Right atrium auricular region (tissue), 2 donors: Measurements from ENCODE around the gene MCC. TPM values are rescaled to one million over a fixed set of nuclear protein-coding genes. Genes with fewer than 3 reads are reported as not detected.

Source experiments
- DNase-seq: peaks from one replicate; pipeline ENCODE4 v3.0.0-alpha.2; 2019; ENCODE audit warnings: low spot score
- H3K27ac ChIP-seq, 2 donors: fragments of 200-600 bp; sonication (generic); 1 replicate in 1 of 2; 2 replicates in 1 of 2; pipeline ENCODE4 v1.5.1; 2016 to 2019
- H3K27me3 ChIP-seq, 2 donors: fragments of 200-600 bp; sonication (generic); one replicate each; pipeline versions ENCODE4 v1.5.1 to v1.6.0; 2017 to 2019
- H3K36me3 ChIP-seq: fragments of 200-600 bp; sonication (generic); one replicate; pipeline ENCODE4 v1.5.1; 2016
- H3K4me1 ChIP-seq, 2 donors: fragments of 200-600 bp; sonication (generic); one replicate each; pipeline versions ENCODE4 v1.5.1 to v1.6.0; 2017 to 2019
- H3K4me3 ChIP-seq, 2 donors: fragments of 200-600 bp; sonication (generic); 1 replicate in 1 of 2; 2 replicates in 1 of 2; pipeline ENCODE4 v1.5.1; 2017 to 2019; ENCODE audit warnings: mild to moderate bottlenecking in 1 of 2, moderate library complexity in 1 of 2
- H3K9me3 ChIP-seq, 2 donors: fragments of 200-600 bp; sonication (generic); one replicate each; pipeline ENCODE4 v1.5.1; 2019
- total RNA-seq, 2 donors: library from RNA; depleted of rRNA; stranded (reverse); fragments of >200 nt; gene quantifications; one replicate each; pipeline ENCODE4 v1.1.0, GENCODE V29; 2016
- TF ChIP-seq, protein P1 (sequence below), 2 donors: fragments of 200-600 bp; sonication (generic); IDR thresholded peaks; one replicate each; pipeline ENCODE4 v1.5.1; 2019; ENCODE audit warnings: antibody characterized with exemption in 2 of 2

The MCC gene
- total RNA-seq, 2 donors from 2014 or later = 28.8 to 31.7 TPM

DNA sequence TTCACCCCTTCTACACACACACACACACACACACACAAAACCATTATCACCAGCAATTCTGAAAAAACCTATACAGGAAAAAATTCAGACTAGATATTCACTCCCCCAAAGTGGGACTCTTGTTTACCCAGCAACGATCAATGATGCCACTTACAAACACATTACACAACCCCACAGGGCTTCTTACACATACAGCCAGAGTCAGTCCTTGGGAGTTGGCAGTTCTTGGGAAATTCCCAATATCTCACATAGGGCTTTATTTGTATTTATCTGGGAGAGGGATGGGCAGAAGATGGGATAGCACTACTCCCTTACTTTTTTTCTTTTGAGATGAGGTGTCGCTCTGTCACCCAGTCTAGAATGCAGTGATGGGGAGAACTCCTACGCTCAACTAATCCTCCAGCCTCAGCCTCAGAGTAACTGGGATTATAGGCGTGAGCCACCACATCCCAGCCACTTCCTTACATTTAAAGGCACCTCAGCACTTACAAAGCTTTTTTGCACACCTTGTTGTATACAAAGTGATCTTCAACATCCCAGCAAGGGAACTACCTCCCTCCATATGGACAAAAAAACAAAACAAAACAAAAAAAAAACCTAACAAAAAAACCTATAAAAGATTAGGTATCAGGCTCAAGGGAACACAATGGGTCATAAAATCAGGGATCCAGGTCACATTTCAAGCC lies 221.9 kb downstream of the MCC start:
- no peak overlapping the region for H3K27ac ChIP-seq
- no peak overlapping the region for H3K4me3 ChIP-seq
- no peaks in the 10 kb centered on the region for H3K9me3 ChIP-seq
- DNase-seq = no peak
- H3K27me3 ChIP-seq = no peaks in the 10 kb centered on the region
- TF ChIP-seq, protein P1, sequence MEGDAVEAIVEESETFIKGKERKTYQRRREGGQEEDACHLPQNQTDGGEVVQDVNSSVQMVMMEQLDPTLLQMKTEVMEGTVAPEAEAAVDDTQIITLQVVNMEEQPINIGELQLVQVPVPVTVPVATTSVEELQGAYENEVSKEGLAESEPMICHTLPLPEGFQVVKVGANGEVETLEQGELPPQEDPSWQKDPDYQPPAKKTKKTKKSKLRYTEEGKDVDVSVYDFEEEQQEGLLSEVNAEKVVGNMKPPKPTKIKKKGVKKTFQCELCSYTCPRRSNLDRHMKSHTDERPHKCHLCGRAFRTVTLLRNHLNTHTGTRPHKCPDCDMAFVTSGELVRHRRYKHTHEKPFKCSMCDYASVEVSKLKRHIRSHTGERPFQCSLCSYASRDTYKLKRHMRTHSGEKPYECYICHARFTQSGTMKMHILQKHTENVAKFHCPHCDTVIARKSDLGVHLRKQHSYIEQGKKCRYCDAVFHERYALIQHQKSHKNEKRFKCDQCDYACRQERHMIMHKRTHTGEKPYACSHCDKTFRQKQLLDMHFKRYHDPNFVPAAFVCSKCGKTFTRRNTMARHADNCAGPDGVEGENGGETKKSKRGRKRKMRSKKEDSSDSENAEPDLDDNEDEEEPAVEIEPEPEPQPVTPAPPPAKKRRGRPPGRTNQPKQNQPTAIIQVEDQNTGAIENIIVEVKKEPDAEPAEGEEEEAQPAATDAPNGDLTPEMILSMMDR (IDR thresholded peaks at IDR 0.05) = no peak
- H3K4me1 ChIP-seq = peaks cover 0 to 45% of the 10 kb centered on the region in 2 donors
- H3K36me3 ChIP-seq = no peaks in the 10 kb centered on the region

DNA sequence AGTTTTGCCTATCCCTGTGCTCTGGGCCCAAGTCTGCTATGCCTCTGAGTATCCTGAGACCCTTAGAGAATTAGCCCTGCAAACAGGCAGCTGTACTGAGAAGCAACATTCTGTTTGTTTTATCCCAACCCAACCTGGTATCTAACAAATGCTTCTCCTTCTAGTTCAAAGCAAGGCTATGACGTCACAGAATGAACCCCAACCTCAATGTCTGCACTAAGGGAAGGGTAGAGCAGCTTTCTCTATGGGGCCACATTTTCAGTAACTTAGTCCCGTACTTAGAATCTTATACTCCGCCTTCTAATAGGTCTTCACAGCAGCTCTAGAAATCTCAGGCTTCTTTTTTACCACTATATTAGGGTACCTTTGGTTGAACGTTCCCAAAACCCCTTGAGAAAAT lies 223.1 kb downstream of the MCC start:
- Histone ChIP-seq H3K36me3 (no peaks in the 10 kb centered on the region), H3K9me3 (no peaks in the 10 kb centered on the region), H3K4me1 (peaks cover 0 to 40% of the 10 kb centered on the region in 2 donors), H3K4me3 (no peak overlapping the region), H3K27me3 (no peaks in the 10 kb centered on the region), H3K27ac (no peak overlapping the region)
- DNase-seq = no peak
- TF ChIP-seq, protein P1 (IDR thresholded peaks at IDR 0.05) = no peak

DNA sequence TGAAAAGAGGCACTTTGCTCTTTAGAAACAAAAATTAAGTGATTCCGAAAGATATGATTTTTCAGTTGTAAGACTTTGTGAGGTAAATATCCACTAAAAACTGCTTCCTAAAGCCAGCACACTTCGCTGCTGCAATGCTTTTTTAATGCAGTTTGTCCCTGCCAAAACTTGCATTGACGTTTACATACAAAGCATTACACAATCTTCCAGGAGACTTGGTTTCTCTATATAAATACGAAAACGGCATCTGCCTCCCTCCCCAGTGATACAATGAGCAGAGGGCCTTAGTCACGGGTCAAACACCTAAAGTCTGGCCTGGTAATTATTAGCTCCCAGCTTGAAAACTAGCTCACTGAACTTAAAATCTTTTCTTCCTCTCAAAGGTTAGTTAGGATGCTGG lies 224.2 kb downstream of the MCC start:
- Histone ChIP-seq H3K9me3 (no peaks in the 10 kb centered on the region), H3K36me3 (no peaks in the 10 kb centered on the region), H3K27me3 (no peaks in the 10 kb centered on the region), H3K4me1 (peaks cover 0 to 30% of the 10 kb centered on the region in 2 donors), H3K4me3 (no peak overlapping the region), H3K27ac (no peak overlapping the region)
- TF ChIP-seq, protein P1 (IDR thresholded peaks at IDR 0.05) = no peak
- DNase-seq = no peak

DNA sequence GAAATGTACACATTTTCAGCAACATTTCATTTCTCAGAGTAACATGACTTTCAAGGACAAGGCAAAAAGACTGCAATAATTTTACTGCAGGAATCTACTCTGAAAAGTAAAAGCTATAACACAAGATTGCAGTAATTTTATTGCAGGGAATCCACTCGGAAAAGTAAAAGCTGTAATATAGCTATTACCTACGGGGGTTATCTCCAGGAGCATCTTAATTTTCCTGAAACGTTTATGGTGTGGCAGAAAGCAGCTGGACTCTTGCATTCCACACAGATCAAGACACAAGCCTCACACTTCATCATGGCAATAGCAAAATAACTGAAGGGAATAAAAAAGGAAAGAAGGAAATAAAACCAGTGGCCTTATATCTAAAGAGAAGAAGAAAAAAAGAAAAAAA lies 224.7 kb downstream of the MCC start:
- DNase-seq = no peak
- no peak overlapping the region for H3K4me3 ChIP-seq
- H3K27me3 ChIP-seq = no peaks in the 10 kb centered on the region
- no peaks in the 10 kb centered on the region for H3K36me3 ChIP-seq
- TF ChIP-seq, protein P1 (IDR thresholded peaks at IDR 0.05) = no peak
- H3K9me3 ChIP-seq = no peaks in the 10 kb centered on the region
- no peak overlapping the region for H3K27ac ChIP-seq
- H3K4me1 ChIP-seq = peaks cover 0 to 30% of the 10 kb centered on the region in 2 donors

DNA sequence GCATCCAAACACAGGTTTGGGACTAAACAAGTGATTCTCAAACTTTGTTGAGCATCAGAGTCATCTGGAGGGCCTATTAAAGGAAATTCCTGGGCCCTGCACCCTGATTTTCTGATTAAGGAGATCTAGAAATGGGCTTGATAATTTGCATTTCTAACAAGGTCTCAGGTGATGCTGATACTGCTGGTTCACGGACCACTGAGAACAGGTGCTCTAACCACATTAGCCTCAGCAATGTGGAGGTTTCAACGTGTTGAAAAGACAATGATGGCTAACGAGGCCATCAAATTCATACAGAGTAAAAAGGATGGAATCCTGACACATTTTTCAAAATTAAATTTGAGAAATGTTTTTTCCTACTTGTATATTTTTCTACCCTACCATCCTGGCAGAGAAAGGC lies 225.6 kb downstream of the MCC start:
- Histone ChIP-seq H3K4me3 (no peak overlapping the region), H3K36me3 (no peaks in the 10 kb centered on the region), H3K27me3 (no peaks in the 10 kb centered on the region), H3K27ac (no peak overlapping the region), H3K9me3 (no peaks in the 10 kb centered on the region), H3K4me1 (peaks cover 0 to 28% of the 10 kb centered on the region in 2 donors)
- DNase-seq = no peak
- TF ChIP-seq, protein P1 (IDR thresholded peaks at IDR 0.05) = no peak

DNA sequence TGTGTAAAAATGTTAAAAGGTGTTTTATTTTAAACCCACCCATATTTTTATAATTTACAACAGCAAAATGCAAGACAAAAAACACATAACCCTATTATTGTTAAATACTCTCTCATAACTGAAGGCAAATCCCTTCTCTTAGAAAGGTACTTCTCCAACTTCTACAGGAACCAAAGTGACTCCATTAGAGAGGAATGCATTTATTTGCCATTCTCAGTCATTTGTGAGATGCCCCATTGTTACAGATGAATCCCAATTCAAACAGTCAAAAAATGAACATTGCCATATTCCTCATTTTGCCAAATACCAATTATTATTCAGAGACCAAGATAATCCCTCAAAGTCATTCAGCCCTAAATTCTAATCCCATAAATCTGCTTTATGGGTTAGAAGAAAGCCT lies 229.2 kb downstream of the MCC start:
- TF ChIP-seq, protein P1 (IDR thresholded peaks at IDR 0.05) = no peak
- Histone ChIP-seq H3K9me3 (no peaks in the 10 kb centered on the region), H3K4me1 (peaks cover 0 to 34% of the 10 kb centered on the region in 2 donors), H3K4me3 (no peak overlapping the region), H3K27ac (no peak overlapping the region), H3K27me3 (no peaks in the 10 kb centered on the region), H3K36me3 (no peaks in the 10 kb centered on the region)
- no peak for DNase-seq
